Measurements from ENCODE around the gene HSPA12B.
"Not testable (repeated sequence)": the region's sequence is repeated elsewhere in the genome, so short reads cannot be mapped to it uniquely, and the experiment has no call there.

HSPA12B gene

GRCh38 chr20:3789201-3789600 is 56.7 kb downstream of the HSPA12B start:
- not testable (repeated sequence) for DNase-seq

GRCh38 chr20:3794168-3794567 is 61.7 kb downstream of the HSPA12B start:
- not testable (repeated sequence) for DNase-seq

- no peak for DNase-seq
These were observed 62.4 kb downstream of the HSPA12B start for GRCh38 chr20:3794701-3795420.

GRCh38 chr20:3795511-3796468 is 63.3 kb downstream of the HSPA12B start, which contains the start of gene CDC25B:
CDC25B (plus strand) TSS chr20:3796310; CDS start chr20:3796532, 222 bp downstream.
- DNase-seq: peak; percentile 96

- DNase-seq: no peak
These were observed 64.2 kb downstream of the HSPA12B start for GRCh38 chr20:3796477-3797225.

GRCh38 chr20:3797226-3797545 is 64.7 kb downstream of the HSPA12B start:
- DNase-seq: no peak

- no peak for DNase-seq
These were observed 65.3 kb downstream of the HSPA12B start for GRCh38 chr20:3797592-3798372.

- no peak for DNase-seq
These were observed 65.9 kb downstream of the HSPA12B start for GRCh38 chr20:3798373-3798768.

GRCh38 chr20:3798908-3799248 is 66.4 kb downstream of the HSPA12B start:
- DNase-seq: no peak

GRCh38 chr20:3800256-3800877 is 67.9 kb downstream of the HSPA12B start:
- DNase-seq: peak; percentile 64

- DNase-seq: no peak
These were observed 68.4 kb downstream of the HSPA12B start for GRCh38 chr20:3800878-3801260.

GRCh38 chr20:3801299-3801698 is 68.8 kb downstream of the HSPA12B start:
- DNase-seq: no peak

- DNase-seq: no peak
These were observed 69.4 kb downstream of the HSPA12B start for GRCh38 chr20:3801846-3802245.

All from islet precursor cell (in vitro differentiated cells).